ENCODE results near the gene TNK1.
A peak's percentile ranks its signal among the peaks of the same experiment; 100 is the strongest.
"Not testable (repeated sequence)": the region's sequence is repeated elsewhere in the genome, so short reads cannot be mapped to it uniquely, and the experiment has no call there.

The TNK1 gene

GRCh38 chr17:7355573-7355972 lies 25.3 kb upstream of the TNK1 start:
- no peak for DNase-seq

GRCh38 chr17:7356072-7356549 lies 24.8 kb upstream of the TNK1 start:
- peak; percentile 40 to 82 for DNase-seq

DNA sequence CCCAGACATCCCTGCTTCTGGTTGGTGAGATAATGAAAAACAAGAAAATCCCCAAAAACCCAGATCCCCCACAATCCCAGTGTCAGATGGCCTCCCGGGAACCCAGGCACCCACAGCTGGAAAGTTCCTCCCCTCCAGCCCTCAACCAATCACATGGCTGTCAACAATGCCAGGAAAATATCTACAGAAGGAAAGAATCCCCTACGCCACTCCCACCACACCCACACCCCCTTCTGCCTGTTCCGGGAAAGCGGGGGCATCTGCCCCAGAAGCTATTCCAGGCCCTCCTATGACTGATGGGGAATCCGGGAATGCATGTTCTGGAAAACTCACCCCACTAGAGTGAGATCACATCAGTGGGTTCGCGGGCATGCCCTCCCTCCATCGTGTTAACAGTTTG lies 24.1 kb upstream of the TNK1 start:
- DNase-seq, result no peak

GRCh38 chr17:7357381-7357780 lies 23.5 kb upstream of the TNK1 start:
- DNase-seq, result no peak

DNA sequence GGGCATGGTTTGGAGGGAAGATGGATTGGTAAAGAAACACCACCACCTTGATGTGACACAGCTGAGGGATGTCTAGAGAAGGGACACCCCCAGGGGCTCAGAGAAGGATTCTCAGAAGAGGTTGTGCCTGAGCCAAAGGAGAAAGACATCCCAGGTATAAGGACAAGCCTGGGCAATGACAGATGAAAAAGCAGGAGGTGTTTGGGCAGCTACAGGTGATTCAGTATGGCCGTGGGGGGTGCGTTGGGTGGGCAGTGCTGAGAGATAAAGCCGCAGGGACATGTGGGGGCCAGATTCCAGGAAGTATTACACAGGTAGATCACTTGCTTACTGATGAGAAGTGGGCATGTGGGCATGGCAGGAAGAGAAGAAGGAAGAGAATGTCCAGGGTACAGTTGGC lies 19.0 kb upstream of the TNK1 start:
- DNase-seq, result no peak

DNA sequence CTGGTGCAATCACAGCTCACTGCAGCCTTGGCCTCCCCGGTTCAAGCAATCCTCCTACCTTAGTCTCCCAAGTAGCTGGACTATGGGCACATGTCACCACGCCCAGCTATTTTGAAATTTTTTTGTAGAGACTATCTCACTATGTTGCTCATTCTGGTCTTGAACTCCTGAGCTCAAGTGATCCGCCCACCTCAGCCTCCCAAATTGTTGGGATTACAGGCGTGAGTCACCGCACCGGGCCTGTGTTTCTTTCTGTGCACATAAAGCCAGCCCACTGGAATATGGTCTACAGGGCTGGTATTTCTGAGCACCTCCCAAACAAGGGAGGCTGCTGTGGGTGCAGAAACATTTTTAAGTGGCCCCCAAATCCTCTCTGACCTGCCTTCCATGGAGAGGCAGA lies 17.6 kb upstream of the TNK1 start:
- DNase-seq, result peak; percentile 11 to 44

DNA sequence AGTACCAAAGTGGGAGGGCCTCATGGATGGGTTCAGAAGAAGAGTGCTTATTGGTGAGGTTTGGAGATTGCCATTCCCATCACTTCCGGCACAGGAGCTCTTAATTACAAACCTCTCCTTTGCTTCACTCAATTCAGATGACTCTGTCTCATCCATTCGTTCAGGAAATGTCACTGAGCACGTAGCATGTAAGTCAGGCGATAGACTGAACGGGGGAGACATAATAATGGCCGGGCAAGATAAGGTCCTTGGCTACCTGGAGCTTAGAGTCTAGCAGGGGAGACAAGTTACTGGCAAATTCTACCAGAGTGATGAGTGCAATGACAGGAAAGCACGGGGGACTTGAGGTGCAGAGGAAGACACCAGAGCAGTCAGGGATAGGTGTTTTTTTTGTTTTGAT lies 14.9 kb upstream of the TNK1 start:
- not testable (repeated sequence) for DNase-seq

DNA sequence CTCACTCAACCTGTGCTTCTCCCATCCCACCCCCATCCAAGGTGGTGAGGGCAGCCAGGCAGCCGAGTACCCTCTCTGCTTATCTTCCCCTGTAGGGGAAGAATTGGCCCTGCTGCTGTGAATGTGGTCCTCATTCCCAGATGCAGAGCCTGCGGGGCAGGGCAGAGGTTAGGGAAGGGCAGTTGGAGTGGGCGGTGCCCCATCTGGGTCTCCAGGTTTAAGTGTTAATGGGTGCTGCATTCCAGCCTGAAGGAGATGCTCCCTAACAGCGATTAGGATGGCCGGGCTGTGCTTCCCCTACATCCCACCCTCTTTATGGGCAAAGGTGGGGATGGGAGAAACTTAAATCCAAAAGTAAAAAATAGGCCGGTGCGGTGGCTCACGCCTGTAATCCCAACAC lies 13.8 kb upstream of the TNK1 start:
- DNase-seq, result no peak

- DNase-seq, result no peak
Measured at GRCh38 chr17:7367918-7368598, 12.8 kb upstream of the TNK1 start.

DNA sequence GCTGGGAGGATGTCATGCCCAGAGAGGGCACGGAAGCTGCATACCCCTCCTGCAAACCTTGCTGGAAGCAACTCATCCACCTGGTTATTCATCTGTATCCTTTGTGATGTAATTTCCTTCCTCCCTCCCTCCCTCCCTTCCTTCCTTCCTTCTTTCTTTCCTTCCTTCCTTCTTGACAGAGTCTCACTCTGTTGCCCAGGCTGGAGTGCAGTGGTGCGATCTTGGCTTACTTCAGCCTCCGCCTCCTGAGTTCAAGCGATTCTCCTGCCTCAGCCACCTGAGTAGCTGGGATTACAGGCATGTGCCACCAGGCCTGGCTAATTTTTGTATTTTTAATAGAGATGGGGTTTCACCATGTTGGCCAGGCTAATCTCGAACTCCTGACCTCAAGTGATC lies 12.3 kb upstream of the TNK1 start:
- not testable (repeated sequence) for DNase-seq

DNA sequence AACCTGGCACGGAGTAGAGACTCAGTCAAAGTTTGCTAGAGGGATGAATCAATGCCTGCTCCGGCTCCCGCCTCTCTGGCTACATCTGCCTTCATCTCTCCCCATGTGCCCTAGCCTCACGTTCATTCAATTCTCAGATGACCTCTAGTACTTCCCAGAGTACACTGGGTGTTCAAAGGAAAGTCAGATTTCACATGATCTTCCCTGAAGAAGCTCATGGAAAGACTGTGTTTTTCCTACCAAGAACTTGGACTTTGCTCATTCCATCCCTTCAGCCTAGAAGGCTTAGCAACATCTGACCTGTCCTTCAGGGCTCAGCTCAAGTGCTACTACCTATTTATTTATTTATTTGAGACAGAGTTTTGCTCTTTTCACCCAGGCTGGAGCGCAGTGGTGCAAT lies 11.1 kb upstream of the TNK1 start:
- no peak for DNase-seq

GRCh38 chr17:7370853-7371252 lies 10.0 kb upstream of the TNK1 start:
- DNase-seq, result no peak

GRCh38 chr17:7374353-7374752 lies 6.5 kb upstream of the TNK1 start:
- DNase-seq, result no peak

- no peak for DNase-seq
Measured at GRCh38 chr17:7379134-7379533, 1.8 kb upstream of the TNK1 start.

DNA sequence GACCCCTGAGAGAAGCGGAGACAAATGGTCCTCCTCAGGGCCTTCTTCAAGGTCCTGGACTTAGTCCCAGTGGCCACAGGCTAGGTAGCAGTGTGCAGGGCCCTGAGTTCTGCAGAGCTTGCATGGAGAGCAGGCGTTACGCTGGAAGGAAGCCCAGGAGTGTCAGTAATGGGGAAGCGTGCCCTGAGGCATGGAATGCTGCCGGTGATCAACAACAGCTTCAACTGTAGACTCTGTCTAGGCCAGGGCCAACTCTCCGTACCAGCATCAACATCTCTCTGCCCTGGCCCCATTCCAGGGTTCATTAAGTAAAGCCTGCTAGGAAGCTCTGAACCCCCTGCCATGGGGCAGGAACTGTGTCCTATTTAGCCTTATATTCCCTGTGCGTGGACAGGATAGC lies 568 bp upstream of the TNK1 start:
- no peak for DNase-seq

DNA sequence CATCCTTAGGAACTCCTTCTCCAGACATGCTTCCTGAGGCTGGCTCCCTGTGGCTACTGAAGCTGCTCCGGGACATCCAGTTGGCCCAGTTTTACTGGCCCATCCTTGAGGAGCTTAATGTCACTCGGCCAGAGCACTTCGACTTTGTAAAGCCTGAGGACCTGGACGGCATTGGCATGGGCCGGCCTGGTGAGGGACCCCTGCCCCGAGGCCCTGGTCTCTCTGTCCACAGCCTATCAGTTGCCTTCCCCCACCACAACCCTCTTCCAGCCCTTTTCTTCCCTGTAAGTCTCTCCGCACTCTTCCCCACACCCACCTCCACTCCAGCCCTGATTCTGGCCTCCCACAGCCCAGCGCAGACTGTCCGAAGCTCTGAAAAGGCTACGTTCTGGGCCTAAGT lies 2.0 kb downstream of the TNK1 start:
- DNase-seq, result no peak

GRCh38 chr17:7383371-7383741 lies 2.5 kb downstream of the TNK1 start:
- no peak for DNase-seq

- peak in 1 of 2 donors; percentile 21 for DNase-seq
Measured at GRCh38 chr17:7383742-7384488, 3.0 kb downstream of the TNK1 start.

- DNase-seq, result no peak
Measured at GRCh38 chr17:7384489-7385081, 3.7 kb downstream of the TNK1 start.

DNA sequence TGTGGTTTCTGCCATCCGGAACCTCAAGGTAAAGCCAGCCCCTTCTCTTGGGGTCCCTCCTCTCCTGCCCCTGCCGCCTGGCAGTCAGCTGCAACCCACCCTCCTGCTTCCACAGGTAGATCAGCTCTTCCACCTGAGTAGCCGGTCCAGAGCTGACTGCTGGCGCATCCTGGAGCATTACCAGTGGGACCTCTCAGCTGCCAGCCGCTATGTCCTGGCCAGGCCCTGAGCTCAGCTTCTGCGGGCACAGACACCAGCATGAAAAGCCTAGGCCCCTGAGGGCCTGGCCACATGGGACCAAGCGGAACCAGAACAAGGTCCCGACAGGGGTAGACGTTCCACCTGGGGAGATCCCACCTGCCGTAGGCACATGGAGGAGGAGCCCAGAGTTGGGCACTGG lies 8.0 kb downstream of the TNK1 start:
- DNase-seq, result no peak

DNA sequence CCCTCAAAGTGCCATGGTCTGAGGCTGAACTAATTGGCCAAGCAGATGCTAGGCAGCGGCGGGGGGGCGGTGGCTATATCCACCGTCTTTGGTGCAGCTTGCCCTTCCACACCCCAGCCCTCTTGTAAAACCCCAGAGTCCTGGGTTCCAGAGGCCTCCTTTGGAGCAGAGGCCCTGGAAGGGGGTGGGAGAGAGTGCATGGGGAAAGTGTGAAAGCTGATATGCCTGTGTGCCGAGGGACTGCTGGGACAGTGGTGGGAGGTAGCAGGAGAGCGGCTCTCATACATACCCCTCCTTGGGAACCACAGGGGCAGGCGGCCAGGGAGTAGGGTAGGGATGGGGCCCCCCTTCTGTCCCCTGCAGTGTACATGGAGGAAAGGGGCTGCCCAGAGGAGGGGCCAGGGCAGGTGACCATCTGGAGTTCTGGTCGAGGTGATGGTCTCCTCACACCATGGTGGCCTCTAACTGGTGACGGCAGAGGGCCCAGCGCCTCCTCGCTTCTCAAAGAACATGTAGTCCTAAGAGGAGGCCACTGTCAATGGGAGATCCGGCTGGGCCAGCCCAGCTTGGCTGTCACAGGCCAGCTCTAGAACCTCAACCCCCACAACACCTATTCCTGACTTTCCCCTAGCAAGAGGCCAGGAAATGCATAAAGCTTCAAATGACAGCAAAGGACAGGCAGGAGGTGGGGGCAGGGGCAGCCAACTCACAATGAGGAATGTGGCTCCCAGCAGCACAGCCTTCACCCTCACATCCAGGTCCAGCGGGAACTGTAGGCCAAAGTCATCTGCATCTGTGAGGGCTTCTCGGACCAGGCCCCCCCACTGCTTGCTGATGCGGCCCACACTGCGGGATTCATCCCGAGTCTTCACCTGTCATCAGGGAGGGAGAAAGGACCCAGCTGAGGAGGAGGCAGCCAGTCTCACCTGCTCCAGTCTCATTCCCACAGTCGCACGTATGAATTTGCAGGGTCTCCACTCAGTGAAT lies 9.3 kb downstream of the TNK1 start:
- DNase-seq, result no peak

GRCh38 chr17:7391307-7391706 lies 10.4 kb downstream of the TNK1 start:
- no peak for DNase-seq

Data from inflammatory macrophage treated with lipopolysaccharide for 1 hour (primary cell).